HG02870 (cell line): ENCODE results near the gene BSDC1.
"Not testable (repeated sequence)": the region's sequence is repeated elsewhere in the genome, so short reads cannot be mapped to it uniquely, and the experiment has no call there.

Experiments
- ATAC-seq: cut with Tn5 transposase; IDR thresholded peaks from one replicate; pipeline ENCODE4 v1.9.1; 2021; ENCODE audit warnings: mild to moderate bottlenecking, moderate library complexity; ENCODE audit not compliant: unreplicated experiment

Gene BSDC1

DNA sequence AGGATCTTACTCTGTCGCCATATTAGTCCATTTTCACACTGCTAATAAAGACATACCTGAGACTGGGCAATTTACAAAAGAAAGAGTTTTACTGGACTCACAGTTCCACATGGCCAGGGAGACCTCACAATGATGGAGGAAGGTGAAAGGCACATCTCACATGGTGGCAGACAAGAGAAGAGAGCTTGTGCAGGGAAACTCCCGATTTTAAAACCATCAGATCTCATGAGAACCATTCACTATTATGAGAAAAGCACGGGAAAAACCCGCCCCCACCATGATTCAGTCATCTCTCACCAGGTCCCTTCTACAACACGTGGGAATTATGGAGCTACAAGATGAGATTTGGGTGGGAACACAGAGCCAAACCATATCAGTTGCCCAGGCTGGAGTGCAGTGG is 2.3 kb upstream of the BSDC1 start:
- not testable (repeated sequence) for ATAC-seq

DNA sequence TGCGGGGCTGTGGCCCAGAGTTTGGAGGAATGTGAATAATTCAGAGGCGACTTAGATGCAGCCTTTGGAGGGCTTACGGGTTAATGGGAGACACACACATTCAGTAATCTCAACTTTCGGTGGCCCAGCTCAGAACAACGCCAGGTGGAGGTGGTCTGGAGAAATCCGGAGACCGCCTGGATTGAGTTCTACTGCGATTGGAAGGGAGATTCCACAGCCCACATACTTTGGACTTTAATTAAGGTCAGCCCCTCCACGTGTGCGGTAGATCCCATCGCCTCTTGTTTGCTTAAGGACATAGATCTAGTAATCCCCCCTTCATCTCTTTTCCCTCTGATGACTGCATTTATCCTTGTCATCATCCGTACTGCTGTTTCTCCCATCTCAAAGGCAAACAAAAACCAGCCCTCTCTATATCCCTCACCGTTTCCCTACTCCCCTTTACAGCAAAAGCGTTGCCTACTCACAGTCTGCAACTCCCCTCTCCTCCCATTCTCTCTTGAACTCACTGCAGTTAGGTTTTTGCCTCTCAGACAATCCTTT is 720 bp upstream of the BSDC1 start:
- no peak for ATAC-seq

DNA sequence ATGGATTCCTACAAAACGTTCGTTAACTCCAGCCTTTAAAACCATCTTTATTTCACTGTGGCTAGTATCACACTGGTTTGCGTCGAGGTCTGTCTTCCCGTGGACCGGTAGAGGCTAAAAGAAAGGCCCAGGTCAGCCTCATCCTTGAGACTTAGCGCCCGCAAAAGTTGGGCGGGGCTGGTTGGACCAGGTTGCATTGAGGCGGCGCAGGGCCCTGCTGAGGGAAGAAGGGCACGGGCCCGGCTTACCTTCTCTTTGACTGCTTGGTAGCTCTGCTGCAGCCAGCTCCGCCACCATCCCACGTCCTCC is 455 bp downstream of the BSDC1 start:
- ATAC-seq: no peak

DNA sequence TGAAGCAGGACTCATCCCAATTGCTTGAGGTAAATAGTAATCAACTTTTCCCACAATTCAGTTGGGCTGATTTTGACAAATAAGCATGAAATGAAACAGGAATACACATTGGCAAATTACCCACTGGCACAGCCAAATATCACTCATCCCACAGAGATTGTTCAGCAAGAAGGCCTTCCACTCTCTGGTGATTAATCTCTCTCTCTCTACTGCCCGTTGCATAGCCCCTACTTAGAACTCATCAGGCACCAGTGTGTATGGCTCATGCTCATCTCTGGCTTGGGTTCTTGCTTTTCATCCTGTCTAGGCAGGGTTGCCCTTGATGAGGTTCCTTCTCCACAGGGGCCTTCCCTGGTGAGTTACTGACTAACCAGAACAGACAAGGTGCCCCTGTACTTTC is 1.1 kb downstream of the BSDC1 start:
- no peak for ATAC-seq

DNA sequence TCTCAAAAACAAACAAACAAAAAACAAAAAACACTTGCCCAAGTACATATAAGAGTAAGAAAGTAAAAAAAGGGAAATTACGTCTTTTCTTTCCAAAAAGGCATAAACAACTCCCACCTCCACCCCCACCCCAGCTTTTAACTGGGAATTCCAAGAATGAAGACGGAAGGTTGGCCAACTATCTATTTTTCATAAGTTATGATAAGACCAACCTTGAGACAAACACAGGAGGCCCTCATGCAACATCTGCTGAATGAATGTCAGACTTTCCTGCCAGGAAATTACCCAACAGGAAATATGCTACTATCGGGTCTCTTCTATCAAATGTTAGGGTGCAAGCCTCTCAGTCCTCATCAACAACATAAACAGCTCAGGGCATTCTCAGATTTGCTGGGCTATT is 1.9 kb downstream of the BSDC1 start:
- ATAC-seq: no peak

DNA sequence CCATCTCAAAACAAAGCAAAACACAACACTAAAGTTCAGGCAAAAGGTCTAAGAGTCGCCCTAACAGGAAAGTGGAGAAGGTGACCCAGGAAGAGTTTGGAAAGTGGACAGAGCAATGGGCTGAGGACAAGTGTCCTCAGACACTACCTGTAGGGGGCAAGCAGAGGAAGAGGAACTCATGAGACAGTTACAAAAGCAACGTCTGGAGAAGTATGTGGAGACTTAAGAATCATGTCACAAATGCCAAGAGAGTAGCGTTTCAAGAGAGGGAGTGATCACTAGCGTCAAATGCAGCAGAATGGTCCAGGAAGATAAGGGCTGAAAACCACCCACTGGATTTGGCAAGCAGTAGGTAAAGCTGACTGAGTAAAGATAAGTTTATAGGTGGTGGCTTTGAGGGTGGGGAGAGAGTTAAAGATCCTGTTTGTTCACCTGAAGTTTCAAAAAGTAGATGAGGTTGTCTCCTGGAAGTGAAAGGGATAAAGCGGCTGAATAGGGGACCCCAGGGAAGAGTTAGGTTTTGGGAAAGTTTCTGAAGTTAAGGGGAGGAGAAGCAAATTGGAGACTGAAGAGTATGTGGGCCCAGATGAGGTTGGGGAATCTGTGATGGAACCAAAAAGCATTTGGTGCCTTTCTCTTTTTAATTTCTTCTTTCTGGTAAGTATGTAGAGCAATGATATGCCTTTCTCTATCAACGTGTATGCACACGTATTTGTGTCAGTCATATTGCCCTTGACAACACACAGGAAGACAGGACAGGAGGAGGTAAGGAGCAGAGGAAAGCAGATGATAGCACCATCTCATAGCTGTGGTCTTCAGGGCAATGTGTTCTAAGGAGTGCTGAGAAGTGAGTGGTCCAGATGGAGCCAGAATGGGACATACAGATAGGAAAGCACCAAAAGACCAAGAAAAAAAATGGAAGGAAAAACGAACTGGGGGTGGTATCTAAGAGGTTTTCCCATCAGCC is 3.1 kb downstream of the BSDC1 start:
- no peak for ATAC-seq

DNA sequence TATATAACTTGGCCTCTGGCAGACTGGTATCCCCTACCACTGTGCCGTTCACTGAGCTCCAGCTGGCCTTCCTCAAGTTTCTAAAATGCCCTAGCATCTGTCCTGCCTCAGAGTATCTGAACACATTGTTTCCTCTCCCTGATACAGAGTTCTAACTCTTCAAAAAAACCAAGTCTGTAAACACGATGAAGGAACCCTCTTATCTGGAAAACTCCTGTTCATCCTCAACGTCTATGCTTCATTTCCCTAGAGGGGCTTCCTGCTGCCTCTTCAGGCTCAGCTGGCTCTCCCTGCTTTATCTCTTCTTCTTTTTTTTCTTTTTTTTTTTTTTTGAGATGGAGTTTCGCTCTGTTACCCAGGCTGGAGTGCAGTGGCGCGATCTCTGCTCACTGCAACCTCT is 5.6 kb downstream of the BSDC1 start:
- ATAC-seq: no peak

DNA sequence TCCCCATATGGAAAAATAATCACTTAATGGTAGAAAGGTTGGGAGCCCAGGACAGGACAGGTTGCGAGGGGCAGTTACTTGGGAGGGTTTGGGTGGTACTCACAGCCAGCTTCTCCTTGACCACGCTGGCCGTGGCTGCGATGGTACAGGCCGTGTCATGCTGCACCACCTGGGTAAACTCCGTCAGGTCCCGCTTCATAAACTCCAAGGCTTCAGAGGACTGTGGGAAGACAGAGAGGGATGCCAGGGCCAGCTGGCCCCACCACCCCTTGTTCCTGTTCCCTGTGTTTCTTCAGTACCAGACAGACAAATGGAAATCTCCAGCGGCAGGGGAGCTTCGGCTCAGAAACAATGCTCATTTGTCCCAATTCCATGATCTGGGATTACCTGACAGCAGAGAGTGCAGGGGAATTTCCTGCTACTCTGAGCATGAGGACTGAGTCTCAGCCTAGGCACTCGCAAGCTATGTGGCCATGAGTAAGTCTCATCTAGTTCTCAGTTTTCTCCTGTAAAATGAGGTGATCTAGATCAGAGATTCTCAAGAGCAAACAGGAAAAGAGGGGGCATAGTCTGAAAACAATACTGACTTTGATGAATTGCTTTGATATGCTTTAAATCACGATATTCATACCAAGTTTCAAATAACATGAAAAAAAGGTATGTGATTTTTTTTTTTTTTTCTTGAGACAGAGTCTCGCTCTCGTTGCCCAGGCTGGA is 7.4 kb downstream of the BSDC1 start:
- ATAC-seq: no peak

DNA sequence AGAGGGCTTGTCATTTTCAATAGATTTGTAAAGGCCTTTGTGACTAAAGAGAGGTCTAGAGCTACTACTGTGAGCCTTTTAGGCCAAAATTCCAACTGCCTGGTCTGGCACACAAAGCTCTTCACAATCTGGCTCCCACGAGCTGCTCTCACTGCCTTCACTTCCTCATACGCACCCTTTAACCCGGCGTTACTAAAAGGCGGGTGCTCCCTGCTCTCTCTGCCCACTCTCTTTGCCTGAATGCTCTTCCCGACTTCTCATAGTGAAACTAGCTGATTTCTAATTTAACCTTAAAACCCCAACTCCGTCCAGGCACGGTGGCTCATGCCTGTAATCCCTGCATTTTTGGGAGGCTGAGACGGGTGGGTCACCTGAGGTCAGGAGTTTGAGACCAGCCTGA is 14.2 kb downstream of the BSDC1 start:
- no peak for ATAC-seq

DNA sequence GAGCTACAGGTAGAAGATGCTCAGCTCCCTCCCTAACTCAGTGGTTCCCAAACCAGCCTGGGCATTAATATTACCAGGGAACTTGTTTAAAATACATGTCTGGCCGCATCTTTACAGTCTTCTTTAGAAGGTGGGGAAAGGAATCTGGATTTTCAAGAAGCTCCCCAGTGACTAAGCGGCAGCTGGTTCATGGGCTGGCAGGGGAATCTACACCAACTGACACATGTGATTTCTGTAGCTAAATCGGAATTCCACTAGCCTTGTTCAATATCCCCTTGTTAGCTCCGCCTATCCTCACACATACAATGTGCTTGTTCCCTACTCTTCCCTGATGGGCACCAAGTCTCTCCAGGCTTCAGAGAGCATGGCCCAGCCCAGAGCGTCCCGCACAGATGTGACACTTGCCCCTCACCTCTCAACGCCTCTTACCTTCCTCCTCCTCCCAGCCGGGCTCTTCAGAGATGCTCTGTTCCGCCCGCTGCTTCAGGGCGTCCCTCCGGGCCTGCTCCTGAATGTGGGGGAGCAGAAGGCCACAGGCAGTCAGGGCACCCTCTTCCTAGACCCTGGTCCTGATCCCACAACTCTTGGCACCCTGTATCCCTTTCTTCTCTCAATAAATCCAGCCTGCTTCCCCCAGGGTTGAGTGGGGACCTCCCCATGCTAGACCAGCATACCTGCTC is 16.6 kb downstream of the BSDC1 start:
- ATAC-seq: no peak

DNA sequence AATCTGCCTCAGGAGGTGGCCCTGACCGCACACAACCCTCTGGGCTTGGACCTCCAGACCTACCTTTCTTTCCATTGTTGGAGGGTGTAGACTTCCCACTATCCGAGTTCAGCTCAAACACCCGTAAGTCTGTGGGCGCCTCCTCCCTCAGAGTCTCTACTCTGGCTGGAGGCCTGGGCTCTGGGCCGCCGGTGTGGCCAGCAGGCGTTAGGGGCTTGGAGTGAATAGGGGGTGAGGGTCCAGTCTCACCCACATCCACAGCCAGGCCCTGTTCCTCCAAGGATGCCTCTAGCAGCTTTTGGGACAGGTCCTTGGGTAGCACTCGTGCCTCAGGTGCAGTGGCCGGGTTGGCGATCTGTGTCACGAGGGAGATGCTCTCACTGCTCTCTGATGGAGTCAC is 18.0 kb downstream of the BSDC1 start:
- ATAC-seq: no peak

DNA sequence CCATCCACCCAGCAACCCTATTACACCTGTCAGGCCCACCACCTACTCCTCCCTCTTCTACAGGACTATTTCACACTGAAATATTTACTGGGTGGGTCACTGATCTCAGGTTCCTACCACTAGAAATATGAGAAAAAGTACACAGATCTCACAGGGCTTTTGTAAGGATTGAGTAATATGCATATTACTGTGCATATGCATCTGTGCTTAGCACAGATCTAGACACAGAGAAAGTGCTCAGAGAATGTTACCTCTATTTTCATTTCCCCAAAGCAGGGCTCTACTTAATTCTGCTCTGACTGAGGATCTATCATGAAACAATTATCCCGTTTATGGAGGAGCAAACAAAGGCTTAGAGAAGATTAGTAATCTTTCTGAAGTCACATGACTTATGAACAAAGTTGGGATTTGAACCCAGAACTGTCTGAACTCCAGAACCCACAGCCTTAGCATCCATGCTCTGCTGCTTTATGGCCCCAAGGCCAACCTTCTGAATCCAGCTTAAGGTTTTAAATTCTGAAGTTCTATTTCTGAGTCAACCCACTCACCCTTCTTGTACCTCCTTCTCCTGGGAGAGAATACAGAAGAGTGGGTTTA is 20.1 kb downstream of the BSDC1 start:
- no peak for ATAC-seq

DNA sequence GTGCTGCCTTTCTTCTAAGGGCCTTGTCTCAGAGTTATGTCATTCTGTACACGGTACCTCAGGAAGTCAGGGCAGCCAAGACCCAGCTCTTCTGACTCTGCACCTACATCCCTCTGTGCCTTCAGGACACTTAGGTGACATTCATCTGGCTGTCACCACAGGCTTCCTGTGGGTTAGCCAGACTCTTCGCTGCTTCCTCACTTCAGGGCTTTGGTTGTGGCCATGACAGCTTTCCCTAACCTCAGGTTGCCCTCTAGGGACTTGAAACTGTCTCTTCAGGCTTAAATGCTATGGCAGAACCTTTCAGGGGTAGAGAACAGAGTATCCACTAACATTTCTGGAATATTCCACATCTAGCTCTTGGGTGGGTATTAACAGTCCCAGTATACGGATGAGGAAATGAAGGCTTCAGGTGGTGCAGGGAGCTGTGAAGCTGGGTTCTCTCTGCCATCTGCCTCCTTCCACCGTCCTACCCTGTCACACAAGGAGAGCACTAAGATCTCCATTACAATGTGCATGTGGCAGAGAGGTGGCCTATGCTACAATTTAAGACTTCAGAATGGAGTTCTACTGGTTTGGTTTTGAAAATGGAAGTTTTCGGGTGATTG is 22.0 kb downstream of the BSDC1 start:
- ATAC-seq: no peak

DNA sequence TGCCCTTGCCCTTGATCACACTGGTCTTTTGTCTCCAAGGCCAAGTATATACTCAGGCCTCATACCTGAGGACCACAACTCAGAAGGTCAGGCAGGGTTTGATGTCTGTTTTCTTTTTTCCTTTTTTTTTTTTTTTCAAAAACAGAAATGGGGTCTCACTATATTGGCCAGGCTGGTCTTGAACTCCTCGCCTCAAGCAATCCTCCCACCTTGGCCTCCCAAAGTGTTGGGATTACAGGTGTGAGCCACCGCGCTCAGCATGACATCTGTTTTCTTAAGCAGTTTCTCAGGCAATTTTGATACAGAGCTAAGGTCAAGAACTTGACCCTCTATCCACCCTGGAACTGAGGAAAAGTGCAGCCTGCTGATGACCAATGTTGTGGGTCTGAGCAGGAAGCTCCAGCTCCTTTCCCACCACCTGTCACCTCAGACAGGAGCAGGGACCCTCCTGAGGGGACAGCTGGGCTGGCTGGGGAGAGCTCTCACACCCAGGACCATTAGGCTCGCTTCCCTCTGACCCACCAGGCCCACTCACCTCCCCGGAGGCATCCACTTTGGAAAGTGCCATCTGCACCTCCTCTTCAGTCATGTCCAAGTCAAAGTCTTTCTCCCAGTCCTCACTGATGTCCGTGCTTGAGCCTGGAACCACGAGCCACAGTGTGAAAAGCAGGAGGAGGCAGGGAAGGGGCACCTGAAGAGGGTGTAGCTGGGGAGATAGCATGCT is 26.2 kb downstream of the BSDC1 start:
- ATAC-seq: no peak

DNA sequence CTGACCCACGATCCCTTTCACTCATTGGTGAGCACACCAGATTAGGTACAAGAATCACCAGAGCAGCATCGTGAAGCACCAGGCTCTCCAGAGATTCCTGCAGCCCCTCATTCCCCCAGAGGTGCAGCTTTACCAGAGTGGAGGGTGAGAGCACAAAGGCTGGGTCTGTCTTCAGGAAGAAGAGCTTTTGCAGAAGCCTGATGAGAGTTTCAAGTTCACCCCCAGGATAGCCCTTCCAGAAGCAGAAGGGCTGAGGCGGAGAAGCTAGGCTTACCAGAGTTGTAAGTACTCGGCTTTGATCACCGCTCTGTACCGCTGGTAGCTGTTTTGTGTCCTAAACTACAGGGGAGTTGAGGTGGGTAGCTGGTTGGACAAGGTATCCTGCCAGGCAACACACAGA is 28.8 kb downstream of the BSDC1 start:
- no peak for ATAC-seq

DNA sequence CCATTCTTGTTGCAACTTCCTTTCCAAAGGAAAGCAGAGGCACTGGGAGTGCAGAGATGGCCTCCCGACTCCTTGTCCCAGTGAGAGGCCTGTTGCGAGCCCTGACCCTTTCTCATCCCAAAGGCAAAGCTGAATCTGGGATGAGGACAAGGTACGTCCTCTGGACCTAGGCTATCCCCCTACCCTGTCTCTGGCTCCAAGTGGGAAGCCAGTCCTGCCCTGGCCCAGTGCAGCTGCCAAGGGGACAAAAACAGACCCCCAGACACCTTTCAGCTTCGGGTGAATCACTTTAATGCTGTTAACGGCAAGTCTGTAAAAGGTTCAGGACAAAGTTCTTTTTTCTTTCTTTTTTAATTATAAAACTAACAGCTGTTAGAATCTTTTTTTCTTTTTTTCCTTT is 29.4 kb downstream of the BSDC1 start:
- no peak for ATAC-seq

DNA sequence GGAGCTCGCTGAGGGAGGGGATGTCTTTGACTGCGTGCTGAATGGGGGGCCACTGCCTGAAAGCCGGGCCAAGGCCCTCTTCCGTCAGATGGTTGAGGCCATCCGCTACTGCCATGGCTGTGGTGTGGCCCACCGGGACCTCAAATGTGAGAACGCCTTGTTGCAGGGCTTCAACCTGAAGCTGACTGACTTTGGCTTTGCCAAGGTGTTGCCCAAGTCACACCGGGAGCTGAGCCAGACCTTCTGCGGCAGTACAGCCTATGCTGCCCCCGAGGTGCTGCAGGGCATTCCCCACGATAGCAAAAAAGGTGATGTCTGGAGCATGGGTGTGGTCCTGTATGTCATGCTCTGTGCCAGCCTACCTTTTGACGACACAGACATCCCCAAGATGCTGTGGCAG is 30.5 kb downstream of the BSDC1 start:
- ATAC-seq: no peak

DNA sequence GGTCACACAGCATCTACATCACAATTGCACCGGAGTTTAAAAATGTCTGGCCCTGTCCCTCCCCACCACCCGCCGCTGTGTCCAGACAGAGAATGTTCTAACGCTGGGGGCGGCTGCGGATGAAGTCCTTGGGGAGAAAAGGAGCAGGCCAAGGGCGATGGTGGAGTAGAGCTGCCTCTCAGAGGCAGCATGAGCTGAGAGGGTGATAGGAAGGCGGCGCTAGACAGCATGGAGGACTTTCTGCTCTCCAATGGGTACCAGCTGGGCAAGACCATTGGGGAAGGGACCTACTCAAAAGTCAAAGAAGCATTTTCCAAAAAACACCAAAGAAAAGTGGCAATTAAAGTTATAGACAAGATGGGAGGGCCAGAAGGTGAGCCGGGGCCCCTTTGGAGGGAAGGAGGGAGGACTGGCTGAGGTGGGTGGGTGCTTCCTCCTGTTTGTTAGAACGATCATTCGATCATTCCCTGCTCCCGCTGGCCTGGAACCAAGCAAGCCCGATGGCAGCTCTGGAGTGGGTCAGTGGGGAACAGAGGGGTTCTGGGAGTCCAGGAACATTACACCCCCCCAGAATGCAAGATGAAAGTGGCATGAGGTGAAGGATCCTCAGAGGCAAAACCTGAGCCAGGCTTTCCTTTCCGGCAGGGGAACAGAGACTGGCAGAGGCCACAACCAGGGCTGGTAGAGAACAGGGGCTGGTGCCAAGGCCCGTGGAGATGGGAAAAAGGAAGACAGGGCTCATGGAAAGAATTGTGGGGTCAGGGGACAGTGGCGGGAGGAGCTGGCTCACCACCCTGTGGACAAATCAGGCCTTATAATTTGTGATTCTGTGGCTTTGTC is 31.5 kb downstream of the BSDC1 start, which contains the start of the genes FAM229A and TSSK3:
FAM229A (minus strand) TSS at position 12 of the 840 bp plus-strand sequence. CDS start 394 bp downstream, outside the sequence.
TSSK3 (plus strand) TSS at position 66 of the 840 bp plus-strand sequence; CDS start at position 229, 163 bp downstream.
- no peak for ATAC-seq
